ENCODE results near the gene TSPAN32.

- no peak for TF ChIP-seq POLR2AphosphoS5 (IDR thresholded peaks at IDR 0.05; ENCODE audit: low read depth, low read length)
- TF ChIP-seq POLR2A (IDR thresholded peaks at IDR 0.05; ENCODE audit: low read depth, low read length): no peak
Measured at GRCh38 chr11:2311353-2312133, 9.7 kb downstream of the TSPAN32 start.

All from GM12892 (cell line).